ENCODE measurements around the gene LGALS9. TPM values are rescaled to one million over a fixed set of nuclear protein-coding genes. Genes with fewer than 3 reads are reported as not detected.

LGALS9 gene
- total RNA-seq, 1 experiment from 2014 or later = 1.6 TPM

GRCh38 chr17:27601975-27602302, 29.0 kb upstream of the LGALS9 start:
- in situ Hi-C loops (cut with HindIII; ENCODE audit: low pct_unique_long_range_greater_than_20kb, low sequenced_read_pairs) = no loop called here
- no peak for DNase-seq (ENCODE audit: low read depth, low spot score)
- intact Hi-C loops (cut with micrococcal nuclease; ENCODE audit: unreplicated experiment) = loop anchor here (1.0 to 2.0 kb wide), 2 partner anchors 53 to 248 kb away; no protein-coding TSS in a partner anchor
- BruUV-seq (replicated peaks) = no TSS peak
- TF ChIP-seq CTCF (IDR thresholded peaks at IDR 0.05) = peak; percentile 49
- TF ChIP-seq POLR2AphosphoS5 (IDR thresholded peaks at IDR 0.05; ENCODE audit: low read depth, low read length) = no peak
- Histone ChIP-seq H3K9me3 (ENCODE audit: control insufficient read depth, insufficient read depth, low read depth, low read length) (no peaks in the 10 kb centered on the region), H3K27ac (ENCODE audit: low read length) (no peak overlapping the region), H3K4me3 (ENCODE audit: low read depth in 2 of 2, low read length in 2 of 2) (no peak overlapping the region), H3K36me3 (ENCODE audit: control insufficient read depth, insufficient read depth, low read length) (no peaks in the 10 kb centered on the region), H3K27me3 (ENCODE audit: control insufficient read depth, insufficient read depth, low read length) (no peaks in the 10 kb centered on the region), H3K4me1 (ENCODE audit: control insufficient read depth, insufficient read depth, low read length) (no peaks in the 10 kb centered on the region)
- ChIA-PET CTCF (interaction anchor here (0.5 to 1.2 kb wide), 9 partner anchors 11 to 365 kb away, joined by 3 to 6 read pairs (median 3); no protein-coding TSS in a partner anchor), POLR2A (no interaction called here)
- ATAC-seq = no peak

- intact Hi-C loops (cut with micrococcal nuclease; ENCODE audit: unreplicated experiment) (loop anchor here (2.0 kb wide), 1 partner anchor 52 kb away; no protein-coding TSS in a partner anchor), in situ Hi-C loops (cut with HindIII; ENCODE audit: low pct_unique_long_range_greater_than_20kb, low sequenced_read_pairs) (no loop called here)
- no TSS peak for BruUV-seq (replicated peaks)
- Histone ChIP-seq H3K27ac (ENCODE audit: low read length) (no peak overlapping the region), H3K27me3 (ENCODE audit: control insufficient read depth, insufficient read depth, low read length) (no peaks in the 10 kb centered on the region), H3K36me3 (ENCODE audit: control insufficient read depth, insufficient read depth, low read length) (no peaks in the 10 kb centered on the region), H3K4me3 (ENCODE audit: low read depth in 2 of 2, low read length in 2 of 2) (no peak overlapping the region), H3K9me3 (ENCODE audit: control insufficient read depth, insufficient read depth, low read depth, low read length) (no peaks in the 10 kb centered on the region), H3K4me1 (ENCODE audit: control insufficient read depth, insufficient read depth, low read length) (no peaks in the 10 kb centered on the region)
- DNase-seq (ENCODE audit: low read depth, low spot score) (peak; percentile 38), ATAC-seq (peak; percentile 79)
- POLR2A ChIA-PET = no interaction called here
- CTCF ChIA-PET = interaction anchor here (0.6 to 1.2 kb wide), 6 partner anchors 38 to 829 kb away, joined by 3 to 9 read pairs (median 3); no protein-coding TSS in a partner anchor
- peak; percentile 98 for TF ChIP-seq CTCF (IDR thresholded peaks at IDR 0.05)
- no peak for TF ChIP-seq SIN3A (IDR thresholded peaks at IDR 0.05; ENCODE audit: borderline replicate concordance, insufficient read depth, low read depth, low read length)
These were observed 28.1 kb upstream of the LGALS9 start for GRCh38 chr17:27602721-27603420.

- H3K27me3 ChIP-seq (ENCODE audit: control insufficient read depth, insufficient read depth, low read length) = no peaks in the 10 kb centered on the region
- TF ChIP-seq CTCF (IDR thresholded peaks at IDR 0.05) (peak; percentile 75), SIN3A (IDR thresholded peaks at IDR 0.05; ENCODE audit: borderline replicate concordance, insufficient read depth, low read depth, low read length) (no peak)
- BruUV-seq (replicated peaks) = no TSS peak
- H3K4me1 ChIP-seq (ENCODE audit: control insufficient read depth, insufficient read depth, low read length) = no peaks in the 10 kb centered on the region
- DNase-seq (ENCODE audit: low read depth, low spot score) (no peak), ATAC-seq (no peak)
- H3K4me3 ChIP-seq (ENCODE audit: low read depth in 2 of 2, low read length in 2 of 2) = no peak overlapping the region
- H3K9me3 ChIP-seq (ENCODE audit: control insufficient read depth, insufficient read depth, low read depth, low read length) = no peaks in the 10 kb centered on the region
- in situ Hi-C loops (cut with HindIII; ENCODE audit: low pct_unique_long_range_greater_than_20kb, low sequenced_read_pairs) (no loop called here), intact Hi-C loops (cut with micrococcal nuclease; ENCODE audit: unreplicated experiment) (loop anchor here (2.0 kb wide), 1 partner anchor 51 kb away; no protein-coding TSS in a partner anchor)
- ChIA-PET POLR2A (no interaction called here), CTCF (interaction anchor here (0.6 to 1.2 kb wide), 5 partner anchors 39 to 829 kb away, joined by 3 to 8 read pairs (median 3); no protein-coding TSS in a partner anchor)
- no peaks in the 10 kb centered on the region for H3K36me3 ChIP-seq (ENCODE audit: control insufficient read depth, insufficient read depth, low read length)
- no peak overlapping the region for H3K27ac ChIP-seq (ENCODE audit: low read length)
These were observed 27.6 kb upstream of the LGALS9 start for GRCh38 chr17:27603421-27603770.

All from Panc1 (cell line).